Tongue (tissue), 2 donors: ENCODE data around the gene ANGPTL2. TPM values are rescaled to one million over a fixed set of nuclear protein-coding genes. Genes with fewer than 3 reads are reported as not detected.
"Not testable (repeated sequence)": the region's sequence is repeated elsewhere in the genome, so short reads cannot be mapped to it uniquely, and the experiment has no call there.

Source experiments
- DNase-seq: peaks from one replicate; pipeline ENCODE4 v3.0.0-alpha.2; 2015
- total RNA-seq: library from RNA; depleted of rRNA; stranded (reverse); fragments of >200 nt; gene quantifications from one replicate; pipeline ENCODE4 v1.2.3, GENCODE V29; 2014

ANGPTL2 gene
- total RNA-seq, 1 donor from 2014 or later: 78.1 TPM

GRCh38 chr9:127154390-127155191, 32.2 kb upstream of the ANGPTL2 start:
- peak; percentile 84 for DNase-seq

- no peak for DNase-seq
Measured at GRCh38 chr9:127154003-127154389, 31.6 kb upstream of the ANGPTL2 start.

DNA sequence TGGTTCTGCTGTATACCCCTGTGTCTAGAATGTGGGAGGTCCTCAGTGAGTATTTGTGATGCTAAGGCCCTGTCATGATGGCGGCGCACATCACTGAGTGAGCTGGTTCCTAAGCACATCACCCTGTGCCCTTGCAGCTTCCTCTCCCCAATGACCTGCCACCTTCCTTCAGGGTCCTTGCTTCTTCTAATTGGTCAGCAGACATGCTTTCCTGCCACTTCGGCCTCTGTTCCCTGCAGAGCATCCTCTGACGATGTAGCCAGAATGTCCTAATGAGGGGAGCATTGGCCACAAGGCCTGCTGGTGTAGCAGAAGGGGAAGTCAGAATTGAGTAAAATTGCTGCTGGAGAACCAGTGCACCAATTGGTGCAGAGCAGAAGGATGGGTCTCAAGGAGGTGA, 31.1 kb upstream of the ANGPTL2 start:
- no peak for DNase-seq

DNA sequence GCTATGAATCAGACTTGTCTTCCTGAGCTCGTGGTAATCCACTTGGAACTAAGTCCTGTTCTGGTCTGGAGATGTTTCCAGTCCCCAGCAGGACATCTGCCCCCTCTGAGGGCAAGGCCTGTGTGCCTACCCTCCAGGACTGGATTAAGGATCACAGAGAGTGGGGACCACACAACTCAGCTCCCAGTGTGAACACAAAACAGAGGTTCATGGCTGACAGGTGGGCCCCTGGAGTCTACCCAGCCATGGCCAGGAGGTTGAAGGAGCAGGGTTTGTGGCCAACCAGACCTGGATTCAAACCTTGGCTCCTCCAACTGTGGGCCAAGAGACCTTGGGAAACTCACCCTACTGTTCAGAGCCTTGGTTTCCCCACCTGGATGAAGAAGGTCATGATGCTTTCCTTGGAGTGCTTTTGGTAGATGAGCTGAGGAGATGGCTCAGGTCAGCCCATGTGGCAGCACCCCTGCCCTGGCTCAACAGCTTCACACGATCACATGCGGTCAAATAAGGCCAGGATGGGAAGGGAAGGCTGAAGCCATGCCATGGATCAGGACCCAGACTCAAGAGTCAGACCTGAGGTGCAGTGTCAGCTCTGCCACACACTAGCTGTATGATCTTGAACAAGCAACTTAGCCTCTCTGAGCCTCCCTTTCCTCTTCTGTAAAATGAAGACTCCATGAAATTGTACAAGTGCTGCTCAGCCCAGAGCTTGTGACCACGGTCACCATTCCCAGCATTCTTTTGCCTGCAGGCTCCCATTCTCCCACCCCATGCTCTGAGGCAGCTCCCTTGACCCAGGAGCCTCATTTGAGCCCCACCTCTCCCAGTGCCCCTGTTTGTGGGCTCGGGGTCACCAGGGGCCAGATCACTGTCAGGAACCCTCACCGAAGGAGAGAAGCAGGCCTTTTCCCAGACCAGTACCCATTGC, 27.3 kb upstream of the ANGPTL2 start:
- DNase-seq: no peak

DNA sequence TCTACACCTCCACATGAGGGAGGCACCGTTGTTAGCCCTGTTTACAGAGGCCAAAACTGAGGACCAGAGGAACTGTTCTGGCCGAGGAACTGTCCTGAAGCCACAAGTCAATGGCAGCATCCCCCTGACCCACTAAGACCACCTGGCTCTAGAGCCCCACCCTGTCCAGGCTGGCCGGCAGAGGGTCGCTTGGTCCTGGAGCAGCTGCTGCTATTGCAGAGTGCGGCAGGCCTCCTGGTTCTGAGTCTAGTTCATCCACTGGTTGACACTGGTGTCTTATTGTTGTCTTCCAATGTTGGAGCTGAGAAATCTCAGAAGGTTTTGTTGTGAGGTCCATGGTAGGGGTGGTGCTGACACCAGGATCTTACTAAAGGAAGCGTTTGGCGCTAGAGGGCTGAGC, 26.6 kb upstream of the ANGPTL2 start:
- no peak for DNase-seq

- no peak for DNase-seq
Measured at GRCh38 chr9:127148014-127148413, 25.6 kb upstream of the ANGPTL2 start.

DNA sequence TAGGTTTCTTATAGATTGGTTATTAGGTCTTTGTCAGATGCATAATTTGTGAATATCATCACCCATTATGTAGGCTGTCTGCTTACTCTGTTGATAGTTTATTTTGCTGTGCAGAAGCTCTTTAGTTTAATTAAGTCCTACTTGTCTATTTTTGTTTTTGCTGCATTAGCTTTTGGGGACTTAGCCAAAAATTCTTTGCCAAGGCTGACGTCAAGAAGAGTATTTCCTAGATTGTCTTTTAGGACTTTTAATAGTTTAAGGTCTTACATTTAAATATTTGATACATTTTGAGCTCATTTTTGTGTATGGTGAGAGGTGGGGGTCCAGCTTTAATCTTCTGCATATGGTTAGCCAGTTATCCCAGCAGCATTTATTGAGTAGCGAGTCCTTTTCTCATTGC, 24.8 kb upstream of the ANGPTL2 start:
- DNase-seq: no peak

- DNase-seq: not testable (repeated sequence)
Measured at GRCh38 chr9:127146841-127147240, 24.4 kb upstream of the ANGPTL2 start.

DNA sequence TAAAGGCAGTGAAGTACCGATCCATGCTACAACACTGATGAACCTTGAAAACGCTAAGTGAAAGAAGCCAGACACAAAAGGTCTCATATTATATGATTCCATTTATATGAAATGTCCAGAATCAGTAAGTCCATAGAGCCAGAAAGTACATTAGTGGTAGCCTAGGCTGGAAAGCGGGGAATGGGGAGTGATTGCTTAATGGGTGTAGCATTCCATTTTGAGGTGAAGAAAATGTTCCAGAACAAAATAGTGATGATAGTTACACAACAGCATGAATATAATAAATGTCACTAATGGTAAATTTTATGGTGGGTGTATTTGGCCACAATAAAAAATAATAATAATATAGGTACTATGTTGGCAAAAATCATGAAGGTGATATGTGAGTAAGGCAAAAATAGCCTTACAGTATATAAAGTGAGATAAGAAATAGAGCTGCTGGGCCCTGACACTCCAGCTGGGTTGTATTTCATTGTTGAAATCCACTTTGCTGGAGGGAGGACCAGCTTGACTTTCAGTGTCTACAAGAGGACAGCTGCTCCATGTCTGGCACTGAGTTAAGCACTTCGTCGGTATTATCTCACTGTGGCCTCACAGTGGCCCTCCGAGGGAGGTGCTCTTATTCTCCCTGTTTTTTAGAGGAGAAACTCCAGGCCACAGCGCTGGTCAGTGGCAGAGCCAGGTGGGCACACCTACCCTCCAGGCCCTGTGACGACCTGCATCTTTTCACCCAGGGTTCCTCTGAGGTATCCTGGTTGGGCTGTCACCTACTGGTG, 22.4 kb upstream of the ANGPTL2 start:
- DNase-seq: peak; percentile 76

DNA sequence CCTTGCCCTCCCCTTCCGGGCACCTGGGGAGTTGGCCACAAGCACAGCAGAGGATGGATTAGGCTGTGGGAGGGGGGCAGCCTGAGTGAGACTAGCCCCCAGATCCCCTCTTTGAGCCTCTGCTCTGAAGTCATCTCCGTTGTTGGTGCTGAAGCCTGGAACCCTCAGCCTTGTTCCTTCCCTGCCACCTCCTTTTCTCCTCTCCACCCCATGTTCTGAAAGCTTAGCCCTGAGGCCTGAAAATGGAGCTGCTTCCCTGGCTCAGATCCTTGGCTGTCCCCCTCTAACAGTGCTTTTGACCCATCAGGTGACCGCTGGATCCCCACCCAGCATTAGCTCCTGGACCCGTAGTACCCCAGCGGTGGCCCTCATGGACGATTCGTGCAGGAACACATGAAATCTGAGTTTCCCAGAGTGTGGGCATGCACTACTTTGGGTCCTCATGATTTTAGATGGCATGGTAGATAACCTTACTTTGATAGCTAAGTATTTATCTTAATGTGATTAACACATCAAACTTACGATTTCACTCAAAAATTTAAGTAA, 21.6 kb upstream of the ANGPTL2 start:
- no peak for DNase-seq

DNA sequence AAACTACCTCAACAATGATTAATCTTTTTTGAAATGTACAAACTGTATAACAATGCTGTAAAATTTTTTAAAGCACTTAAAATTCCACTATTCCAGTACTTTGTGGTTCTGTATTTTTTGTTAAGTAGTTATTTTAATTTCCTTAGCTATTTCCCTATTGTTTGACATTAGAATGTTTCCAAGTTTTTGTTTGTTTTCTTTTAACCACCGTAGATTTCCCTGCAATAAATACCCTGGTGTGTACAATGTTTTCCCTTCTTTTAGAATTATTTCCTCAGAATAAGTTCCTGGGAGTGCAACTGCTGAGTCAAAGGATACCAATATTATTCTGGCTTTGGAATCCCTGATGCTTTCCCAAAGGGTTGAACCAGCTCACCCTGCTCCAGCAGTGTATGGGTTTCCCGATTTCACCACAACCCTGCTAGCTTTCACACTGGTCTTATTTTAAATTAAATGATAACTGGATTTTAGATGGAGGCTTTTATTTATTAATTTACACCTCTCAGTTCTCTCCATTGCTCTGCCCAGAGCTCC, 20.6 kb upstream of the ANGPTL2 start:
- DNase-seq: no peak

GRCh38 chr9:127142291-127142690, 19.9 kb upstream of the ANGPTL2 start:
- no peak for DNase-seq

GRCh38 chr9:127140842-127141675, 18.6 kb upstream of the ANGPTL2 start:
- DNase-seq: peak; percentile 47

GRCh38 chr9:127140181-127140580, 17.7 kb upstream of the ANGPTL2 start:
- DNase-seq: no peak

DNA sequence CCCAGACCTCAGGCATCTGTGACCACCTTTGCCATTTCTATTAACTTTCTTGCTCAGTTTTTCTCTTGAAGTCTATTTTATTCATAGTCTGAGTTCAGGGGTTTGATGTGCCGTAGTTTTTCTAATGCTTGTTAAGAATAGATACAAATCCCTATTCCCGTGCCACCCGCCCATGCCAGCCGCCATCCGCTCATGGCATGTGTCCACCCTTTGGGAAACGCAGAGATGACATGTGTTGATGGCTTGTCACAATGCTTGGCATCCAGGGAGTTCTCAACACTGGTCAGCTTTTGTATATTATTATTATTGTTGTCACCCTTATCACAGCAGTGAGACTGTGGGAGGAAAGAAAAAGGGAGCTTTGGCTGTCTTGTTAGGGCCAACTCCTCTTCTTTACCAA, 17.3 kb upstream of the ANGPTL2 start:
- DNase-seq: no peak

DNA sequence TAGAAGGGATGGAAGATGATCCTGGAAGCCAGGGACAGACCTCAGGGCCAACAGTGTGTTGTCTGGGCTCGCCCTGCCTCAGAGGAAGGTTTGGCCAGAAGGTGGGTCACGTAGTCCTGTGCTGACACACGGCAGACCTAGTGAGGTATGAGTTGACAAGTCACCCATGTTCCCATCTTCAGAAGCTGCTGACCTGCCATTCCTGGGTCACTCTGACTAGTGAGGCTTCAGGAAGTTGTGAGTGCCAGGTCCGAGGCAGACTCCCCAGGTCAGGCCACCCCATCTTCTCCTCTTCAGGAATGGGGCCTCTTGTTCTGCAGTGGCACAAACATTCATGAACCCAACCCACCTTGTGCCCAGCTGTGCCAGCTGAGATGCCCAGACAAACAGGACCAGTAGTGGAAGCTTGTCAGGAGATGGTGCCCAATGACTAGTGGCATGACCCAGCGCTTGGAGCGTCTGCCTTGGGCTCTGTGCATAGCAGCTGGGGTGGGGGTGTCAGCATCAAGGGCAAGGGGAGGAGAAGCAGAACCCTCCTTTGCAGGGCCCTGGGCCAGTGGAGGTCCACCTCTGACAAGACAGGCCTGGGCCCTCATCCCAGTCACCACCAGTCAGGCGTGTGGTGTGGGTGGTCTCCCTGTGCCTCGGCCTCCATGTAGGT, 16.8 kb upstream of the ANGPTL2 start:
- no peak for DNase-seq

GRCh38 chr9:127138444-127138843, 16.0 kb upstream of the ANGPTL2 start:
- DNase-seq: no peak

DNA sequence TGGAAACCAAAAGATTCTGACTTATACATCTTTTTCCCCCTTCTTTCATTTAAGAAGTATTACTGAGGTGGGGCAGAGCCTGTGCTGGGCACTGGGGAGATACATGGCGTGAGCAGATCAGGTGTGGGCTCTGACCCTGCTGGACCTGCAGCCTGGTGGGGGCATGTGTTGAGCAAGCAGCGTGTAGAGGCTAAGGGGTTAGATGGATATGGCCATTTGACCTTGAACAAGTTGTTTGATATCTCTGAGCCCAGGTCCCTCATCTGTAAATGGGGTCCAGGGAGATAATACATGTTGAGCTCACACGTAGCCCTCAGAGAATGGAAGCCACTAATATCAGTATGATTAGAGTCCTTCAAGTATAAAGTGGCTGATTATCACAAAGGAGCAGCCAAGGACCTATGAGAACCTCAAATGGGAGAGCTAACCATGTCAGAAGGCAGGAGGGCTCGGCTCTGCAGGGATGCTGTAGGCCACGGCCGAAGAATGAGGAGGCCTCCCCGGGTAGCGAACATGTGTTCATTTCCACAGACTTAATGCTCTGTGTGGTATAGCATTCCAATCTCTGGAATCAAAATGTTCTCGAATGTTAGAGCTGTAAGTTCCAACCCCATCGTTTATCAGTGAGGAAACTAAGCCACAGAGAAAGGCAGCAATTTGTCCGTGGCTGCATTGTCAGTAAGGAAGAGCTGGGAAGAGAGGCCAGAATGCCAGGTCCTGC, 15.4 kb upstream of the ANGPTL2 start:
- no peak for DNase-seq

DNA sequence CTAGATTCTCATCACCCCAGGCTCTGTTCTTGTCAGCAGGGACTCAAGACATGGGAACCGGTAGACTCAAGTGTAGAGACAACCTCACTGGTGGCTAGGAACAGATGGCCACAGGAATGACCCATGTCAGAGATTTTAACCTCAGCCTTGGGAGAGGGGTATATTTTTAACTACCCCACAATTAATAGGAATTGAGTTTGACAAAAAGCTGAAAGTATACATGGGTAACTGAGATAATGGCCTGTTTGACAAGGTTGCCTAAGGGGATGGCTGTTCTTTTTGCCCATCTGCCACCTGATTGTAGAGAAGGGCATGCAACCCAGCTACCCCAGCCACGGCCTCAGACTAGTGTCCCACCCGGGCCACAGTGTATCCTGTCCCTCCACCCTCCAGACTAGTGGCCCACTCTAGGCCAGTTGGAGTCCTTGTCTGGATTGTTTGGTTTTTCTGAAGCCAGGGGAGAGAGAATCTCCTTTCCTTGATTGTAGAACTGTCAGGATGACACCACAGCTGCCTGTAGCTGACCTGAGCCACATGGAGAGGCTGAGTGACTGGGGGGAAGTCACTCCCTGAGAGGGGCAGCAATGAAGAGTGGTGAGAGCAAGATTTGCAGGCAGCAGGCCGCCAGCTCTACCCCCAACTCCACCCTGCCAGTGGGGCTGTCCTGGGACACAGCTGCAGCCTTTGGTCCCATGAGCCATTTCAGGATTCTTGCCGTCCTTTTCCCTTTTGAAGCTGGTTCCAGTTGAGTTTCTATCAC, 14.6 kb upstream of the ANGPTL2 start:
- no peak for DNase-seq
